ENCODE data around the gene DDX17. TPM values are rescaled to one million over a fixed set of nuclear protein-coding genes. Genes with fewer than 3 reads are reported as not detected.

The DDX17 gene
- total and polyA plus RNA-seq, 10 of the 15 experiments (the other 5 are each of a cell fraction or from before 2014, with no cell fraction given) = 25.2 to 778 (median 266) TPM

GRCh38 chr22:38549101-38549894 lies 43.2 kb upstream of the DDX17 start (continued):
- TF ChIP-seq MAX (IDR thresholded peaks at IDR 0.05; ENCODE audit: low read depth, low read length) (no peak), BMI1 (IDR thresholded peaks at IDR 0.05; ENCODE audit: borderline replicate concordance) (peak; percentile 57; the same call in 1 of the 2 replicates), ATF3 (IDR thresholded peaks at IDR 0.05; ENCODE audit: borderline replicate concordance, extremely low read depth, low read depth, low read length) (no peak), PAX5 (IDR thresholded peaks at IDR 0.05; ENCODE audit: borderline replicate concordance, low read depth, low read length) (no peak), CBX5 (IDR thresholded peaks at IDR 0.05; ENCODE audit: low read depth) (no peak), CBX3 (IDR thresholded peaks at IDR 0.05; ENCODE audit: borderline replicate concordance, low read depth) (no peak), BCL11A (IDR thresholded peaks at IDR 0.05; ENCODE audit: low read depth, low read length) (peak; percentile 72; the same call in 1 of the 2 replicates), CTCF (IDR thresholded peaks at IDR 0.05 in 2 of 3, conservative IDR thresholded peaks at IDR 0.05 in 1 of 3; ENCODE audit: control insufficient read depth in 2 of 3, extremely low read depth in 1 of 3, insufficient read depth in 1 of 3, low read depth in 3 of 3, low read length in 3 of 3) (no peak), RUNX3 (IDR thresholded peaks at IDR 0.05; ENCODE audit: low read length) (peak; percentile 38; the same call in 1 of the 2 replicates), NR2C2 (IDR thresholded peaks at IDR 0.05; ENCODE audit: borderline replicate concordance, control insufficient read depth, insufficient read length, low read depth) (no peak), MTA2 (IDR thresholded peaks at IDR 0.05; ENCODE audit: low read depth) (peak; percentile 100), YY1 (IDR thresholded peaks at IDR 0.05; ENCODE audit: low read depth, low read length) (no peak), SREBF2 (IDR thresholded peaks at IDR 0.05; ENCODE audit: low read length) (no peak), STAT3 (IDR thresholded peaks at IDR 0.05; ENCODE audit: low read depth, low read length) (no peak), TCF3 (IDR thresholded peaks at IDR 0.05; ENCODE audit: borderline replicate concordance, insufficient read depth, low read depth, low read length) (no peak), TARDBP (IDR thresholded peaks at IDR 0.05; ENCODE audit: borderline replicate concordance) (no peak)
